GM12878 (cell line): ENCODE data around the gene DESI2. TPM values are rescaled to one million over a fixed set of nuclear protein-coding genes. Genes with fewer than 3 reads are reported as not detected.

Experiments
- ATF3 ChIP-seq: IDR thresholded peaks from 2 replicates; pipeline ENCODE4 v1.6.1; 2011; ENCODE audit warnings: low read depth, mild to moderate bottlenecking, low read length, moderate library complexity, borderline replicate concordance; ENCODE audit errors: extremely low read depth
- BHLHE40 ChIP-seq, 2 experiments: fragments of 450-650 bp in 1 of 2; IDR thresholded peaks; 2 replicates each; pipeline ENCODE4 v1.6.1; 2011 to 2017; ENCODE audit warnings: low read depth in 2 of 2, borderline replicate concordance in 1 of 2, improper control_type of control experiment in 1 of 2, low read length in 1 of 2, mild to moderate bottlenecking in 1 of 2
- ELK1 ChIP-seq: IDR thresholded peaks from 2 replicates; pipeline ENCODE4 v1.6.1; 2012; ENCODE audit warnings: low read depth, low read length, improper control_type of control experiment
- GATAD2B ChIP-seq: fragments of 450-650 bp; conservative IDR thresholded peaks from 2 replicates; pipeline ENCODE4 v1.6.1; 2017; ENCODE audit warnings: low read depth, mild to moderate bottlenecking, moderate library complexity
- IKZF1 ChIP-seq: fragments of 450-650 bp; conservative IDR thresholded peaks from 2 replicates; pipeline ENCODE4 v1.6.1; 2017; ENCODE audit warnings: antibody characterized with exemption, mild to moderate bottlenecking
- KAT2A ChIP-seq: conservative IDR thresholded peaks from 2 replicates; pipeline ENCODE4 v1.6.1; 2011; ENCODE audit warnings: low read depth, low read length; ENCODE audit not compliant: control insufficient read depth
- NR2C2 ChIP-seq: IDR thresholded peaks from 2 replicates; pipeline ENCODE4 v1.6.1; 2011; ENCODE audit warnings: borderline replicate concordance, low read depth; ENCODE audit not compliant: control insufficient read depth, insufficient read length
- PAX5 ChIP-seq: IDR thresholded peaks from 2 replicates; pipeline ENCODE4 v1.6.1; 2011; ENCODE audit warnings: low read depth, low read length, borderline replicate concordance
- PAX8 ChIP-seq: fragments of 450-650 bp; IDR thresholded peaks from 2 replicates; pipeline ENCODE4 v1.6.1; 2017; ENCODE audit warnings: mild to moderate bottlenecking, moderate library complexity
- PML ChIP-seq: IDR thresholded peaks from 2 replicates; pipeline ENCODE4 v1.6.1; 2012; ENCODE audit warnings: low read length, inconsistent platforms
- POU2F2 ChIP-seq: IDR thresholded peaks from 3 replicates; pipeline ENCODE4 v1.6.1; 2011; ENCODE audit warnings: low read depth, mild to moderate bottlenecking, low read length, borderline replicate concordance
- RB1 ChIP-seq: fragments of 450-650 bp; formaldehyde crosslinking; IDR thresholded peaks from 2 replicates; pipeline ENCODE4 v1.6.1; 2017; ENCODE audit warnings: mild to moderate bottlenecking, borderline replicate concordance
- SIN3A ChIP-seq: IDR thresholded peaks from 2 replicates; pipeline ENCODE4 v1.6.1; 2012; ENCODE audit warnings: low read depth, low read length, improper control_type of control experiment
- SPI1 ChIP-seq: IDR thresholded peaks from 2 replicates; pipeline ENCODE4 v1.6.1; 2011; ENCODE audit warnings: low read depth, mild to moderate bottlenecking, low read length, moderate library complexity, borderline replicate concordance; ENCODE audit not compliant: insufficient read depth
- SUZ12 ChIP-seq: fragments of 200-600 bp; sonication (generic); IDR thresholded peaks from one replicate; pipeline ENCODE4 v1.6.1; 2018; ENCODE audit warnings: antibody characterized with exemption, mild to moderate bottlenecking; ENCODE audit not compliant: unreplicated experiment
- ZBTB11 ChIP-seq: fragments of 450-650 bp; formaldehyde crosslinking; IDR thresholded peaks from 2 replicates; pipeline ENCODE4 v1.5.0; 2022; ENCODE audit warnings: mild to moderate bottlenecking, missing genetic modification characterization
- ZNF217 ChIP-seq: fragments of 450-650 bp; IDR thresholded peaks from 2 replicates; pipeline ENCODE4 v1.6.1; 2017; ENCODE audit warnings: antibody characterized with exemption, mild to moderate bottlenecking
- ZNF274 ChIP-seq: IDR thresholded peaks from one replicate; pipeline ENCODE4 v1.8.0; 2011; ENCODE audit not compliant: insufficient read length, insufficient read depth
- polyA plus RNA-seq, 11 experiments: library from polyadenylated mRNA; depleted of rRNA in 4 of 11; unstranded in 6 of 11; stranded (reverse) in 5 of 11; fragments of >200 nt; fragmentation: Nextera tagmentation in 4 of 11; fragmentation: Illumina TruSeq in 1 of 11; extraction: Ambion mirVana in 4 of 11; extraction: Trizol in 1 of 11; gene quantifications; 1 replicate in 1 of 11; 2 replicates in 10 of 11; pipeline versions ENCODE4 v1.2.1 to v1.2.3, GENCODE V29; 2011 to 2016; ENCODE audit warnings: inconsistent platforms in 2 of 11, missing spikeins in 2 of 11, low read depth in 1 of 11
- total RNA-seq, 4 experiments: library from RNA; depleted of rRNA in 3 of 4; stranded (reverse); fragments of >200 nt in 3 of 4; fragmentation: Illumina TruSeq in 1 of 4; extraction: Trizol in 1 of 4; gene quantifications; 2 replicates each; pipeline versions ENCODE4 v1.2.1 to v1.2.3, GENCODE V29; 2013 to 2021
- TF ChIP-seq, protein P1 (sequence below): IDR thresholded peaks from 2 replicates; pipeline ENCODE4 v1.6.1; 2012; ENCODE audit warnings: low read length, inconsistent platforms

The DESI2 gene
- total and polyA plus RNA-seq, 10 of the 15 experiments (the other 5 are each of a cell fraction or from before 2014, with no cell fraction given): 6.2 to 21.5 (median 17.3) TPM

- peak in 1 of 2 experiments; percentile 80; a peak in 2 of 4 replicates for TF ChIP-seq BHLHE40 (IDR thresholded peaks at IDR 0.05; ENCODE audit: borderline replicate concordance in 1 of 2, low read depth in 2 of 2, low read length in 1 of 2)
- TF ChIP-seq PAX8: no peak
- no peak for TF ChIP-seq KAT2A
- TF ChIP-seq ZNF274: no peak
- no peak for TF ChIP-seq RB1
- no peak for TF ChIP-seq SUZ12
- no peak for TF ChIP-seq POU2F2
- TF ChIP-seq PAX5: peak; percentile 27; the same call in 1 of the 2 replicates
- TF ChIP-seq GATAD2B: peak; percentile 84; the same call in 1 of the 2 replicates
- TF ChIP-seq ELK1: no peak
- TF ChIP-seq ATF3: no peak
- peak; percentile 99 for TF ChIP-seq IKZF1
- TF ChIP-seq NR2C2: no peak
- 0 out of 2 replicates have a peak, but pooled peaks have one; percentile 4 for TF ChIP-seq SPI1
- TF ChIP-seq, protein P1, sequence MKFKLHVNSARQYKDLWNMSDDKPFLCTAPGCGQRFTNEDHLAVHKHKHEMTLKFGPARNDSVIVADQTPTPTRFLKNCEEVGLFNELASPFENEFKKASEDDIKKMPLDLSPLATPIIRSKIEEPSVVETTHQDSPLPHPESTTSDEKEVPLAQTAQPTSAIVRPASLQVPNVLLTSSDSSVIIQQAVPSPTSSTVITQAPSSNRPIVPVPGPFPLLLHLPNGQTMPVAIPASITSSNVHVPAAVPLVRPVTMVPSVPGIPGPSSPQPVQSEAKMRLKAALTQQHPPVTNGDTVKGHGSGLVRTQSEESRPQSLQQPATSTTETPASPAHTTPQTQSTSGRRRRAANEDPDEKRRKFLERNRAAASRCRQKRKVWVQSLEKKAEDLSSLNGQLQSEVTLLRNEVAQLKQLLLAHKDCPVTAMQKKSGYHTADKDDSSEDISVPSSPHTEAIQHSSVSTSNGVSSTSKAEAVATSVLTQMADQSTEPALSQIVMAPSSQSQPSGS: no peak
- TF ChIP-seq PML: peak; percentile 46; the same call in 1 of the 2 replicates
- peak; percentile 82 for TF ChIP-seq ZNF217
- TF ChIP-seq SIN3A: 0 out of 2 replicates have a peak, but pooled peaks have one; percentile 25
- no peak for TF ChIP-seq ZBTB11
Observed at GRCh38 chr1:244652623-244653438, at the start of gene DESI2 (continued).
